Mucosa of descending colon (tissue), 3 donors: ENCODE data around the gene NUDT3. TPM values are rescaled to one million over a fixed set of nuclear protein-coding genes. Genes with fewer than 3 reads are reported as not detected.
A peak's percentile ranks its signal among the peaks of the same experiment; 100 is the strongest.
"Not testable (repeated sequence)": the region's sequence is repeated elsewhere in the genome, so short reads cannot be mapped to it uniquely, and the experiment has no call there.

Experiments
- ATAC-seq: fragments of 200-7000 bp; cut with Tn5 transposase; one replicate; pipeline ENCODE4 v1.9.1; 2020; ENCODE audit warnings: mild to moderate bottlenecking, moderate library complexity
- DNase-seq, 3 donors: peaks; one replicate each; pipeline ENCODE4 v3.0.0-alpha.2; 2020
- H3K36me3 ChIP-seq: fragments of 200-600 bp; one replicate; pipeline ENCODE4 v1.8.0; 2021; ENCODE audit warnings: low read depth, mild to moderate bottlenecking
- H3K4me1 ChIP-seq: fragments of 200-600 bp; one replicate; pipeline ENCODE4 v1.8.0; 2021; ENCODE audit warnings: low read depth, mild to moderate bottlenecking
- H3K4me3 ChIP-seq: fragments of 200-600 bp; one replicate; pipeline ENCODE4 v1.8.0; 2021; ENCODE audit warnings: mild to moderate bottlenecking
- H3K9me3 ChIP-seq: fragments of 200-600 bp; one replicate; pipeline ENCODE4 v1.8.0; 2021; ENCODE audit warnings: mild to moderate bottlenecking
- CTCF ChIP-seq: fragments of 200-600 bp; IDR thresholded peaks from one replicate; pipeline ENCODE4 v1.8.0; 2022; ENCODE audit warnings: antibody characterized with exemption, mild to moderate bottlenecking
- intact Hi-C, 2 donors: fragments of 100-400 bp; cut with DNase I in 1 of 2; cut with micrococcal nuclease in 1 of 2; formaldehyde crosslinking; loops; one replicate each; pipeline versions ENCODE4 v1.11.0 to v1.11.1; 2022; cut with DNase I, micrococcal nuclease
- total RNA-seq, 3 donors: library from RNA; stranded (reverse); fragmentation: NEBNext Ultra II Directional in 2 of 3; extraction: Animal tissue kit (Norgen Biotek cat#: 25700) in 2 of 3; gene quantifications; one replicate each; pipeline versions ENCODE4 v1.2.1 to v1.2.4, GENCODE V29; 2021 to 2023
- donor health status: DM: no; HTN: no; CAD: no; lungs with moderate emphysema.
- donor health status: DM: no; HTN: no; CAD: no.
- donor health status: DM: no; HTN: yes; CAD: no.

Gene NUDT3
- total RNA-seq, 3 donors from 2014 or later: 19.1 to 48.7 (median 26.7) TPM

- DNase-seq: no peak
- ATAC-seq: no peak
- no peak for TF ChIP-seq CTCF
- Histone ChIP-seq H3K9me3 (no peaks in the 10 kb centered on the region), H3K4me3 (no peak overlapping the region), H3K36me3 (no peaks in the 10 kb centered on the region), H3K4me1 (no peaks in the 10 kb centered on the region)
- intact Hi-C loops: no loop called here
Measured at GRCh38 chr6:34374069-34374468, 18.4 kb downstream of the NUDT3 start.

GRCh38 chr6:34373511-34373910 lies 19.0 kb downstream of the NUDT3 start:
- ATAC-seq (no peak), DNase-seq (no peak)
- Histone ChIP-seq H3K36me3 (no peaks in the 10 kb centered on the region), H3K9me3 (no peaks in the 10 kb centered on the region), H3K4me3 (no peak overlapping the region), H3K4me1 (no peaks in the 10 kb centered on the region)
- TF ChIP-seq CTCF: no peak
- intact Hi-C loops: no loop called here

GRCh38 chr6:34371865-34372264 lies 20.6 kb downstream of the NUDT3 start:
- H3K36me3 ChIP-seq, H3K4me1 ChIP-seq, H3K9me3 ChIP-seq, DNase-seq, intact Hi-C loops, H3K4me3 ChIP-seq, ATAC-seq: not testable (repeated sequence)

GRCh38 chr6:34370361-34370760 lies 22.1 kb downstream of the NUDT3 start:
- Histone ChIP-seq H3K4me1 (no peaks in the 10 kb centered on the region), H3K9me3 (no peaks in the 10 kb centered on the region), H3K36me3 (no peaks in the 10 kb centered on the region), H3K4me3 (no peak overlapping the region)
- peak; percentile 25 for ATAC-seq
- no peak for DNase-seq
- TF ChIP-seq CTCF: no peak
- intact Hi-C loops: no loop called here

GRCh38 chr6:34369385-34369784 lies 23.1 kb downstream of the NUDT3 start:
- DNase-seq: no peak
- no peaks in the 10 kb centered on the region for H3K4me1 ChIP-seq
- no peak overlapping the region for H3K4me3 ChIP-seq
- H3K9me3 ChIP-seq: no peaks in the 10 kb centered on the region
- intact Hi-C loops: no loop called here
- no peak for ATAC-seq
- H3K36me3 ChIP-seq: no peaks in the 10 kb centered on the region
- no peak for TF ChIP-seq CTCF

- Histone ChIP-seq H3K4me3 (no peak overlapping the region), H3K9me3 (no peaks in the 10 kb centered on the region), H3K36me3 (no peaks in the 10 kb centered on the region), H3K4me1 (no peaks in the 10 kb centered on the region)
- no peak for ATAC-seq
- no peak for TF ChIP-seq CTCF
- DNase-seq: no peak
- intact Hi-C loops: no loop called here
Measured at GRCh38 chr6:34366639-34366921, 25.9 kb downstream of the NUDT3 start.

- H3K4me1 ChIP-seq, H3K36me3 ChIP-seq, DNase-seq, H3K9me3 ChIP-seq, ATAC-seq, intact Hi-C loops, H3K4me3 ChIP-seq: not testable (repeated sequence)
Measured at GRCh38 chr6:34365781-34366638, 26.5 kb downstream of the NUDT3 start.

- ATAC-seq, H3K4me3 ChIP-seq, intact Hi-C loops: not testable (repeated sequence)
Measured at GRCh38 chr6:34363681-34364075, 28.8 kb downstream of the NUDT3 start.

More at GRCh38 chr6:34363681-34364075, 28.8 kb downstream of the NUDT3 start:
- H3K36me3 ChIP-seq, H3K9me3 ChIP-seq, DNase-seq, H3K4me1 ChIP-seq: not testable (repeated sequence)
